COLO829 (cell line): ENCODE results near the gene RASL10B.

Experiments
- DNase-seq: peaks from one replicate; pipeline ENCODE4 v3.0.0; 2012; ENCODE audit warnings: low spot score

The RASL10B gene

GRCh38 chr17:35765756-35766488 lies 34.5 kb downstream of the RASL10B start:
- no peak for DNase-seq

DNA sequence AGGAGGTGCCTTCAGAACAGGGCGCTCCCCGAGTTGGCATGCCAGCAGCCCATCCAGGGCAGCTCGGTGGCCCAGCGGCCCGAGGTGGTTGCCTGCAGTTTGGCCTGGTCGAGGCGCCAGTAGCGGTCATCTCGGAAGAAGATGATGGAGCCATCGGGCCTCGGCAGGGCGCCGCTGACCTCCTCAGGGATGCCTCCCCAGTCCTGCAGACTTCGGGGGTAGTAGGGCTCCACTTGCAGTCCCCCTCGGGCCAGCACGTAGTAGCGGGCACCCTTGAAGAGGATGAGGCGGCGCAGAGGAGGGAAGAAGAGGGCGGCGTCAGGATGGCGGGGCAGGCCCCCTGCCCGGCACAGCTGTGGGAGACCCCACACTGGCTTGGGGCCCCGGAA lies 35.0 kb downstream of the RASL10B start:
- DNase-seq = no peak

- peak; percentile 61 for DNase-seq
These were observed 35.6 kb downstream of the RASL10B start for GRCh38 chr17:35766903-35767510.

- DNase-seq = no peak
These were observed 37.4 kb downstream of the RASL10B start for GRCh38 chr17:35768797-35769196.

GRCh38 chr17:35769895-35770486 lies 38.6 kb downstream of the RASL10B start:
- DNase-seq = no peak

- no peak for DNase-seq
These were observed 41.7 kb downstream of the RASL10B start for GRCh38 chr17:35773129-35773528.

DNA sequence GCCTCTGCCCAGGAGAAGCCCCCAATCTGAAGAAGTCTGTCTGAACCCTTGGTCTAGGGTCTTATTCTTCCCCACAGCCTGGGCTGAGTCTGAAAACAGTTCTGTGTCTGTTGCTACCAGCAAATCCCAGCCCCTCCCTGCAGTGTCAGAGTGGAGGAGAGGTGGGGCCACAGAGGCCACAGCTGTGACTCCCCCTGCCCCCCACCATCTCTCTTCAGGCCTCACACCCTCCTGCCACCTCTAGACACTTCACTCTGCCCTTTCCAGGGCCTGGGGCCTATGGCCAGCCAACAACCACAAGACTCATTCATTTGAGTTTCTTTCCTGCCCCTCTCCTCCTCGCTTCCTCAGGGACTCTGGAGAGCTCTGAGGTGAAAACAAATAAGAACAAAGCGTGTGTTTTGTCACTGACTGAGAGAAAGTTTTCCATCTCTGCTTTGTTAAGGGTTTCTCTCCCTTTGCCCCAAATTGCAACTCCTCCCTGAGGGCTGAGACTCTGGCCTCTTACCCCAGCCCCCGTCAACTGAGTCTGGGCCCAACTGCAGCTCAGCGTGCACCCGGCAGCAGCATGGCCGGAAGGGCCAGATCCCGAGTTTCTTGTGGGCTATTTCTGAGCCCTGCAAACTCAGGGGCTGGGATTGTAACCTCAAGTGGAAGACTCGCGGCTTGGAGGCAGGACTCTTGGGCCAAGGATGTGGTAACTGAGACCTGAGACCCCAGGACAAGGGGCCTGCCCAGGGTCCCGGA lies 42.4 kb downstream of the RASL10B start:
- no peak for DNase-seq

- no peak for DNase-seq
These were observed 43.1 kb downstream of the RASL10B start for GRCh38 chr17:35774499-35774898.

DNA sequence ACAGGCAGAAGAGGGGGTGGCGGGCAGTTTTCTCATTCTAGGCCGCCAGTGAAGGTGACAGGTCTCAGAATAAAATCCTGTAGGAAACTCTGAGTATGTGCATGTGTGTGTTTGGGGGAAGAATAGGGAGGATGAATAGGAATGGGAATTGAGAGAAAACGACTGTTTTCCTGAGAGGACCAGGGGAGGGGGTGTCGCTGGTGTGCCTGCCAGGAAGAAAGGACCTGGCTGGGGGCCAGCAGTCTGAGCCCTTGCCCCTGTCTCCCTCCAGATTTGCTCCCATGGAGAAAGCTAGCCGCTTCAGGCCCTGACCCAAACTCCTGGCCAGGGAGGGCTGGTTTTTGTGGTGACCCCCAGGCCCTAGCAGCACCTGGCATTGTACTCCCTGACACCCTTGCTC lies 43.6 kb downstream of the RASL10B start:
- DNase-seq = no peak

DNA sequence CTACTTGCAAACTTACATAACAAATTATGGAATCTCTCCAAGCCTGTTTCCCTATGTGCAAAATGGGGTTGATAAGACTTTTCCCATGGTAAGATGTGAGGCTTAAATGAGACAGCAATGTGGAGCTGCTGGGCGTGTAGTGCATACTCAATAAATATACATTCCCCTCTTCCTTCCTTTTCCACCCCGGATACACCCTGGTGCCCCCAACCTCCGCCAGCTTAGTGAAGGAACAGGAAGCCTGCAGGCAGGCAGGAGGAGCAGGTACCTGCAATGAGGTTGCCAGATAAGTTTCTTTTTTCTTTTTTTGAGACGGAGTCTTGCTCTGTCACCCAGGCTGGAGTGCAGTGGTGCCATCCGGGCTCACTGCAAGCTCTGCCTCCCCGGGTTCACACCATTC lies 44.1 kb downstream of the RASL10B start:
- no peak for DNase-seq

DNA sequence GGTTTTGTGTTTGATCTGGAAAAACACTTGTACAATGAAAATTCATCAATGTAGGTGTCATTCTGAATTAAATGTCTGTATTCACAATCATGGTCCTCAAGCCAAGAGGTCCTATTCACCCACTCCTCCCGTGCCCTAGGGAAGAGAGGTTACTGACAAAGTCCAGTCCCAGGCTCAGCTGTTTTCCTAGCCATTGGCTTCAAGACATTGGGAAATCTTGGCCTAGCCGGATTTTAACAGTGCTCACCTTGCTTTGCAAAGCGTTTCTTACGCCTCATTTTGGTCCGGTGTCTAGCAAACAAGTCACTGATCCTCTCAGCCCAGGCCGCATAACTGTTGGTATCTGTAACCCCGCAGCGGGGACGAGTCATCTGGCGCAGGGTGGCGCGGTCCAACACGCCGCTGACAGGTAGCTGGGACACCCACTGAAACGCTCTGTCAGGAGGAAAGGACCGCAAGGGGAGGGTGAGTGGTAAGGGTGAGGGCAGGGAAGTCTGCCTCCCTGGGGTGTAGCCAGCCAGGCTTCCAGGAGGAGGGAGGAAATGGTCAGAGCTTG lies 47.3 kb downstream of the RASL10B start:
- no peak for DNase-seq

DNA sequence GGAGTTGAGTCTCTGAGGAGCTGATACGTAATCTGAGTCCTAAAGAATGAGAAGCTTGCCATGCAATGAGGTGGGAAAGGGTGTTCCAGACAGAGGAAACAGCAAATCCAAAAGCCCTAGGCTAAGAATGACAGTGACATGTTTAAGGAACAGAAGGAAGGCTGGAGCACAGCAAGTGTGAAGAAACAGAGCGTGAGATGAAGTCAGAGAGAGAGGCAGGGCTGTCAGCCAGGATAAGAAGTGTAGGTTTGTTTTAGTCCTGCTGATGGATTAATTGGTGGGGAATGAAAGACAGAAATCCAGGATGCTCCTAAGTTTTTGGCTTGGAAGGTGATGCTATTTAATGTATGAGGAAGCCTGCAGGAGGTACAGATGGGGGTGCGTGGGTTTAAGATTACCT lies 49.5 kb downstream of the RASL10B start:
- no peak for DNase-seq

DNA sequence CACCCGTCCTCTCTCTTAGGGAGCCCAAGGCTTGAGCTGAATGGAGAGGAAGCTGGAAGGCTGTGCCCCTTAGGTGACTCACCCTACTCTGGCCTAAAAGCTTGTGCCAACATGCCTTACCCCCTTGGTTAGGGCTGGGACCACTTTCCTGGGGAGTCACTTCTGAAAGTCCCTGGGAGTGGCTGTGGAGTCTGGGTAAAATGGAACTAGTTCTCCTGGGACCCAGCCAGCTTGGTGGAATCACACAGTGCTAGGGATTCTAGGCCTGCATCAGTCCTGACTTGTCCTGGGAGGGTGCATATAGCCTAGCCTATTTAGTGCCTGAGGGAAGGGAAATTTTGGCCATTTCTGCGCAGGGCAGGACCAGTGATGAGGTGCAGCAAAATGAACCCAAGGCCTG lies 53.5 kb downstream of the RASL10B start:
- DNase-seq = no peak

- DNase-seq = no peak
These were observed 55.5 kb downstream of the RASL10B start for GRCh38 chr17:35786941-35787432.

- peak; percentile 68 for DNase-seq
These were observed 57.3 kb downstream of the RASL10B start for GRCh38 chr17:35788477-35789368.

GRCh38 chr17:35790841-35791240 lies 59.4 kb downstream of the RASL10B start:
- no peak for DNase-seq

DNA sequence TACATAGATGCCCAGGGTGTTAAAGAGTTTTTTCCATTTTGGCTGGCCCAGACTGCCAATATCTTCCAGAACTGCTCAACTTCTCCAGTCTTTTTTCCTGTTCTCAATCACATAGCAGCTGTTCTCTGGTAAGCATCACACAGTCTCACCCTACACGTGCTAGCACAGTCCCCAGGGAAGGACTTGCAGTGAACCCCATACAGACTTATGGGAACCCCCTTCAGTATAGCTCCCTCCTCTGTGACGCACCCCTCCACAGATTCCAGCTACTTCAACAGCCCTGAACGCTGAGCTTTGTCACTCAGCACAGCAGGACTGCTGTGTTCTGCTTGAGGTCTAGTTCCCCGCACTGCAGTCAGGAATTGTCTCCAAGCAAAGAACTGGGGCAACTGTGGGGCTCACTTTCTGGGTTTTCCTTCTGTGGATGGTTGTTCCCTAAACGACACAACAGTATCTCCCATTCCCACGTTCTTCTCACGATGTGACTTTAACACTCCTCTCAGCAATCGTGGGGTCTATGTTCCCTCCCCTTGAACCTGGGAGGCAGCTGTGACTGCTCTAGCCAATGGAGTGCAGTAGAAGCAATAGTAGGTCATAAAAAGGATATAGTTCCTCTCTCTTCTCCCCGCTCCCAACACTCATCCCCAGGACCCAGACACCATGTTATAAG lies 60.4 kb downstream of the RASL10B start:
- DNase-seq = no peak
